GM12878 (cell line): ENCODE data around the gene KIF6.

ENCODE experiments used
- BHLHE40 ChIP-seq, 2 experiments: fragments of 450-650 bp in 1 of 2; IDR thresholded peaks; 2 replicates each; pipeline ENCODE4 v1.6.1; 2011 to 2017; ENCODE audit warnings: low read depth in 2 of 2, borderline replicate concordance in 1 of 2, improper control_type of control experiment in 1 of 2, low read length in 1 of 2, mild to moderate bottlenecking in 1 of 2
- RAD21 ChIP-seq: IDR thresholded peaks from 2 replicates; pipeline ENCODE4 v1.6.1; 2011; ENCODE audit warnings: mild to moderate bottlenecking, low read depth, low read length, moderate library complexity; ENCODE audit not compliant: insufficient read depth
- RB1 ChIP-seq: fragments of 450-650 bp; formaldehyde crosslinking; IDR thresholded peaks from 2 replicates; pipeline ENCODE4 v1.6.1; 2017; ENCODE audit warnings: mild to moderate bottlenecking, borderline replicate concordance
- SMC3 ChIP-seq: IDR thresholded peaks from 2 replicates; pipeline ENCODE4 v1.6.1; 2011; ENCODE audit warnings: low read length, improper control_type of control experiment, borderline replicate concordance
- SPI1 ChIP-seq: IDR thresholded peaks from 2 replicates; pipeline ENCODE4 v1.6.1; 2011; ENCODE audit warnings: low read depth, mild to moderate bottlenecking, low read length, moderate library complexity, borderline replicate concordance; ENCODE audit not compliant: insufficient read depth
- YBX1 ChIP-seq: fragments of 450-650 bp; IDR thresholded peaks from 2 replicates; pipeline ENCODE4 v1.6.1; 2016; ENCODE audit warnings: antibody characterized with exemption
- ZNF384 ChIP-seq: IDR thresholded peaks from 2 replicates; pipeline ENCODE4 v1.6.1; 2012; ENCODE audit warnings: low read depth, mild to moderate bottlenecking, low read length, improper control_type of control experiment, borderline replicate concordance
- TF ChIP-seq, protein P1 (sequence below), 3 experiments: IDR thresholded peaks in 2 of 3; conservative IDR thresholded peaks in 1 of 3; 2 replicates each; pipeline ENCODE4 v1.5.1; 2011; ENCODE audit warnings: low read depth in 3 of 3, low read length in 3 of 3, mild to moderate bottlenecking in 3 of 3, control low read depth in 2 of 3, moderate library complexity in 2 of 3, inconsistent platforms in 1 of 3, mixed read lengths in 1 of 3; ENCODE audit not compliant: control insufficient read depth in 2 of 3, insufficient read depth in 1 of 3; ENCODE audit errors: extremely low read depth in 1 of 3
- TF ChIP-seq, protein P2 (sequence below): fragments of 450-650 bp; IDR thresholded peaks from 2 replicates; pipeline ENCODE4 v1.6.1; 2017; ENCODE audit warnings: mild to moderate bottlenecking, moderate library complexity

DNA sequence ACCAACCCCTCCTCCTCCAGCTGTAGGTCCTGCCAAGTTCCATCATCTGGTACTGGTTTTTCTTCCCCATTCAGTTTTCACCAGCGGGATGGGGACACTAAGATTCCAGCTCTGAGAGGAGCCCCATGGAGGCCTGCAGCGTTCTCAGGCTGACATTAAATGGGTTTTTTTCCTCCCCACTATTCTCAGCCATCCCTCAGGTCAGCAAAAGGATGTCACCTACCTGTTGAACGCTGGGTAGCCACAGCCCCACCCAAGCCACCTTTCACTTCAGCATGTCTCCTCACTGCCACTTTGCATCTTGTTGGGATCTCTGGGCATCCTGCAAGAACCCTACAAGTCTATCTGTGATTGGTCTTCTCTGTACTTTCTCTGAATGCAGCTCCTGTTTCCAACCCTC, 417.7 kb downstream of the KIF6 start:
- TF ChIP-seq BHLHE40 (IDR thresholded peaks at IDR 0.05; ENCODE audit: borderline replicate concordance in 1 of 2, low read depth in 2 of 2, low read length in 1 of 2) (no peak), YBX1 (no peak), ZNF384 (no peak), SMC3 (no peak), RAD21 (no peak), RB1 (no peak), SPI1 (no peak)
- TF ChIP-seq, protein P1, sequence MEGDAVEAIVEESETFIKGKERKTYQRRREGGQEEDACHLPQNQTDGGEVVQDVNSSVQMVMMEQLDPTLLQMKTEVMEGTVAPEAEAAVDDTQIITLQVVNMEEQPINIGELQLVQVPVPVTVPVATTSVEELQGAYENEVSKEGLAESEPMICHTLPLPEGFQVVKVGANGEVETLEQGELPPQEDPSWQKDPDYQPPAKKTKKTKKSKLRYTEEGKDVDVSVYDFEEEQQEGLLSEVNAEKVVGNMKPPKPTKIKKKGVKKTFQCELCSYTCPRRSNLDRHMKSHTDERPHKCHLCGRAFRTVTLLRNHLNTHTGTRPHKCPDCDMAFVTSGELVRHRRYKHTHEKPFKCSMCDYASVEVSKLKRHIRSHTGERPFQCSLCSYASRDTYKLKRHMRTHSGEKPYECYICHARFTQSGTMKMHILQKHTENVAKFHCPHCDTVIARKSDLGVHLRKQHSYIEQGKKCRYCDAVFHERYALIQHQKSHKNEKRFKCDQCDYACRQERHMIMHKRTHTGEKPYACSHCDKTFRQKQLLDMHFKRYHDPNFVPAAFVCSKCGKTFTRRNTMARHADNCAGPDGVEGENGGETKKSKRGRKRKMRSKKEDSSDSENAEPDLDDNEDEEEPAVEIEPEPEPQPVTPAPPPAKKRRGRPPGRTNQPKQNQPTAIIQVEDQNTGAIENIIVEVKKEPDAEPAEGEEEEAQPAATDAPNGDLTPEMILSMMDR (IDR thresholded peaks at IDR 0.05 in 2 of 3, conservative IDR thresholded peaks at IDR 0.05 in 1 of 3; ENCODE audit: control insufficient read depth in 2 of 3, extremely low read depth in 1 of 3, insufficient read depth in 1 of 3, low read depth in 3 of 3, low read length in 3 of 3), result no peak
- TF ChIP-seq, protein P2, sequence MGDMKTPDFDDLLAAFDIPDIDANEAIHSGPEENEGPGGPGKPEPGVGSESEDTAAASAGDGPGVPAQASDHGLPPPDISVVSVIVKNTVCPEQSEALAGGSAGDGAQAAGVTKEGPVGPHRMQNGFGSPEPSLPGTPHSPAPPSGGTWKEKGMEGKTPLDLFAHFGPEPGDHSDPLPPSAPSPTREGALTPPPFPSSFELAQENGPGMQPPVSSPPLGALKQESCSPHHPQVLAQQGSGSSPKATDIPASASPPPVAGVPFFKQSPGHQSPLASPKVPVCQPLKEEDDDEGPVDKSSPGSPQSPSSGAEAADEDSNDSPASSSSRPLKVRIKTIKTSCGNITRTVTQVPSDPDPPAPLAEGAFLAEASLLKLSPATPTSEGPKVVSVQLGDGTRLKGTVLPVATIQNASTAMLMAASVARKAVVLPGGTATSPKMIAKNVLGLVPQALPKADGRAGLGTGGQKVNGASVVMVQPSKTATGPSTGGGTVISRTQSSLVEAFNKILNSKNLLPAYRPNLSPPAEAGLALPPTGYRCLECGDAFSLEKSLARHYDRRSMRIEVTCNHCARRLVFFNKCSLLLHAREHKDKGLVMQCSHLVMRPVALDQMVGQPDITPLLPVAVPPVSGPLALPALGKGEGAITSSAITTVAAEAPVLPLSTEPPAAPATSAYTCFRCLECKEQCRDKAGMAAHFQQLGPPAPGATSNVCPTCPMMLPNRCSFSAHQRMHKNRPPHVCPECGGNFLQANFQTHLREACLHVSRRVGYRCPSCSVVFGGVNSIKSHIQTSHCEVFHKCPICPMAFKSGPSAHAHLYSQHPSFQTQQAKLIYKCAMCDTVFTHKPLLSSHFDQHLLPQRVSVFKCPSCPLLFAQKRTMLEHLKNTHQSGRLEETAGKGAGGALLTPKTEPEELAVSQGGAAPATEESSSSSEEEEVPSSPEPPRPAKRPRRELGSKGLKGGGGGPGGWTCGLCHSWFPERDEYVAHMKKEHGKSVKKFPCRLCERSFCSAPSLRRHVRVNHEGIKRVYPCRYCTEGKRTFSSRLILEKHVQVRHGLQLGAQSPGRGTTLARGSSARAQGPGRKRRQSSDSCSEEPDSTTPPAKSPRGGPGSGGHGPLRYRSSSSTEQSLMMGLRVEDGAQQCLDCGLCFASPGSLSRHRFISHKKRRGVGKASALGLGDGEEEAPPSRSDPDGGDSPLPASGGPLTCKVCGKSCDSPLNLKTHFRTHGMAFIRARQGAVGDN, result no peak
